ENCODE measurements around the gene TALDO1. TPM values are rescaled to one million over a fixed set of nuclear protein-coding genes. Genes with fewer than 3 reads are reported as not detected.

TALDO1 gene
- total and polyA plus RNA-seq, 2 experiments from 2014 or later, result 353 to 402 TPM

- Mint-ChIP-seq H3K4me3 (peak overlapping the region; percentile 40; the same call in 2 of the 3 replicates), H3K36me3 (ENCODE audit: low read depth) (peaks cover 16% of the 10 kb centered on the region), H3K4me1 (peaks cover 32% of the 10 kb centered on the region), H3K27me3 (ENCODE audit: insufficient read depth, low read depth, poor library complexity) (peaks cover 19% of the 10 kb centered on the region), H3K27ac (no peak overlapping the region), H3K9me3 (no peaks in the 10 kb centered on the region)
- no peak overlapping the region for H3K27ac ChIP-seq (ENCODE audit: low read depth)
- H3K9me2 ChIP-seq (ENCODE audit: insufficient read depth), result no peaks in the 10 kb centered on the region
- peak overlapping the region; percentile 88; the same call in 1 of the 2 replicates for H3K4me2 ChIP-seq
- no peak overlapping the region for H2AFZ ChIP-seq
- ATAC-seq, result no peak
- H3K4me1 ChIP-seq (ENCODE audit: insufficient read depth), result peaks cover 23% of the 10 kb centered on the region
- no peak for DNase-seq (ENCODE audit: low spot score)
- H3K79me2 ChIP-seq (replicated peaks; ENCODE audit: insufficient read depth), result peaks cover 33% of the 10 kb centered on the region
- peaks cover 23% of the 10 kb centered on the region for H4K20me1 ChIP-seq (replicated peaks; ENCODE audit: insufficient read depth)
- no peak for TF ChIP-seq NANOG (IDR thresholded peaks at IDR 0.05; ENCODE audit: borderline replicate concordance)
- no peak for TF ChIP-seq EZH2 (IDR thresholded peaks at IDR 0.05; ENCODE audit: low read depth, unreplicated experiment)
- TF ChIP-seq CTCF (conservative IDR thresholded peaks at IDR 0.05; ENCODE audit: low read depth in 2 of 2), result peak in 1 of 2 experiments; percentile 28; a peak in 2 of 4 replicates
- no peak for TF ChIP-seq CREB1 (CRISPR knock-in tag; IDR thresholded peaks at IDR 0.05; ENCODE audit: low read depth)
- TF ChIP-seq ZNF331 (CRISPR knock-in tag; IDR thresholded peaks at IDR 0.05; ENCODE audit: low read depth), result no peak
- TF ChIP-seq STAT1 (IDR thresholded peaks at IDR 0.05; ENCODE audit: unreplicated experiment), result no peak
- no peak for TF ChIP-seq ETS1 (IDR thresholded peaks at IDR 0.05)
- H3K4me3 ChIP-seq, result no peak overlapping the region
- no peaks in the 10 kb centered on the region for H3K36me3 ChIP-seq (ENCODE audit: insufficient read depth)
- peaks cover 12% of the 10 kb centered on the region for H3F3A ChIP-seq (replicated peaks; ENCODE audit: low read depth)
- H3K27me3 ChIP-seq (ENCODE audit: insufficient read depth), result no peaks in the 10 kb centered on the region
Measured at GRCh38 chr11:778976-779954, 32.0 kb downstream of the TALDO1 start.

- Histone ChIP-seq H3K4me2 (no peak overlapping the region), H3K4me1 (ENCODE audit: insufficient read depth) (peaks cover 24% of the 10 kb centered on the region), H3K36me3 (ENCODE audit: insufficient read depth) (no peaks in the 10 kb centered on the region), H3K79me2 (replicated peaks; ENCODE audit: insufficient read depth) (peaks cover 25% of the 10 kb centered on the region), H3K9me2 (ENCODE audit: insufficient read depth) (no peaks in the 10 kb centered on the region), H3F3A (replicated peaks; ENCODE audit: low read depth) (peaks cover 12% of the 10 kb centered on the region), H3K27me3 (ENCODE audit: insufficient read depth) (no peaks in the 10 kb centered on the region), H3K4me3 (no peak overlapping the region), H4K20me1 (replicated peaks; ENCODE audit: insufficient read depth) (peaks cover 19% of the 10 kb centered on the region), H3K27ac (ENCODE audit: low read depth) (no peak overlapping the region), H2AFZ (no peak overlapping the region)
- DNase-seq (ENCODE audit: low spot score) (no peak), ATAC-seq (no peak)
- H3K27me3 Mint-ChIP-seq (ENCODE audit: insufficient read depth, low read depth, poor library complexity), result peaks cover 19% of the 10 kb centered on the region
- TF ChIP-seq POLR2AphosphoS5 (IDR thresholded peaks at IDR 0.05; ENCODE audit: low read depth), result peak; percentile 40; the same call in 1 of the 2 replicates
- no peak for TF ChIP-seq CTCF (conservative IDR thresholded peaks at IDR 0.05; ENCODE audit: low read depth in 2 of 2)
- peaks cover 35% of the 10 kb centered on the region for H3K4me1 Mint-ChIP-seq
- H3K9me3 Mint-ChIP-seq, result no peaks in the 10 kb centered on the region
- H3K4me3 Mint-ChIP-seq, result no peak overlapping the region
- peaks cover 21% of the 10 kb centered on the region for H3K36me3 Mint-ChIP-seq (ENCODE audit: low read depth)
- no peak overlapping the region for H3K27ac Mint-ChIP-seq
Measured at GRCh38 chr11:779955-780532, 32.8 kb downstream of the TALDO1 start.
